Prostate gland (tissue), 2 donors: Measurements from ENCODE around the gene BPTF.

Experiments used
- POLR2A ChIP-seq: fragments of 450-650 bp; IDR thresholded peaks from one replicate; pipeline ENCODE4 v1.6.1; 2016; ENCODE audit warnings: antibody characterized with exemption, mild to moderate bottlenecking
- TF ChIP-seq, protein P1 (sequence below), 4 experiments: fragments of 200-600 bp in 2 of 4; fragments of 450-650 bp in 2 of 4; sonication (generic) in 2 of 4; IDR thresholded peaks; 1 replicate in 3 of 4; 2 replicates in 1 of 4; pipeline ENCODE4 v1.5.1; 2016 to 2019; ENCODE audit warnings: antibody characterized with exemption in 4 of 4, mild to moderate bottlenecking in 2 of 4, moderate library complexity in 2 of 4

DNA sequence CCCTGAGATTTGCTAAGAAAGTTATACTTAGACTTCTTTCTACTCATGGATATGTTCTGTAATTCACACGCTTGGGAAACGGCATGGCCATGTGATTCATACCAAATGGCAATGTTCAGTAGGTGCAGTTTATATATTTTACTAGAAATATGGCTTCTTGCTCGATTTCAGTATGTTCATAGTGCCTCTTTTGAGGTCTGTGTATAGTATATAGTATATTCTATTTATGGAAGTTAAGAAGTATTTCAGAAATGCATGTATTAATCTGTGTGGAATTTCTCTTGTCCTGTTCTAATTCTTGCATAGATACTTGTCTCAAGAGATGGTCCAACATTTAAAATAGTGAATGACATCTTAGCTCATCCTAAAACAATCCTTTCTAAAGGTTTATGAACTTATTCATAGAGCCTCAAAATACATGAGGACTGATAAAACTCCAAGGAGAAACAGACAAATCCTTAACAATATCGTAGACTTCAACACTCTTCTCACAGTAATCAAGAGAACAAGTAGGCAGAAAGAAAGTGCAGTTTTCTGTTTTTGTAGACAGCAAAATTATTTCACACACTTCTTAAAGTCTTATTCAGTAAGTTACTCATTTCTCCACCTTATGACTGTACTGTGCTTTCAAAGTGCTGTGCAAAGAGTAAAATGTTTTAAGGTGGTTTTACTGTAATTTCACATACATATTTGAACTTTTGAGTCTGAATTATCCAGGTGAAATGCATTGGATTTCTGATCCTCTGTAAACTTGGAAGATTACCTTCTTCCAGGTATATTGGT is 11.1 kb downstream of the BPTF start:
- no peak for TF ChIP-seq POLR2A
- TF ChIP-seq, protein P1, sequence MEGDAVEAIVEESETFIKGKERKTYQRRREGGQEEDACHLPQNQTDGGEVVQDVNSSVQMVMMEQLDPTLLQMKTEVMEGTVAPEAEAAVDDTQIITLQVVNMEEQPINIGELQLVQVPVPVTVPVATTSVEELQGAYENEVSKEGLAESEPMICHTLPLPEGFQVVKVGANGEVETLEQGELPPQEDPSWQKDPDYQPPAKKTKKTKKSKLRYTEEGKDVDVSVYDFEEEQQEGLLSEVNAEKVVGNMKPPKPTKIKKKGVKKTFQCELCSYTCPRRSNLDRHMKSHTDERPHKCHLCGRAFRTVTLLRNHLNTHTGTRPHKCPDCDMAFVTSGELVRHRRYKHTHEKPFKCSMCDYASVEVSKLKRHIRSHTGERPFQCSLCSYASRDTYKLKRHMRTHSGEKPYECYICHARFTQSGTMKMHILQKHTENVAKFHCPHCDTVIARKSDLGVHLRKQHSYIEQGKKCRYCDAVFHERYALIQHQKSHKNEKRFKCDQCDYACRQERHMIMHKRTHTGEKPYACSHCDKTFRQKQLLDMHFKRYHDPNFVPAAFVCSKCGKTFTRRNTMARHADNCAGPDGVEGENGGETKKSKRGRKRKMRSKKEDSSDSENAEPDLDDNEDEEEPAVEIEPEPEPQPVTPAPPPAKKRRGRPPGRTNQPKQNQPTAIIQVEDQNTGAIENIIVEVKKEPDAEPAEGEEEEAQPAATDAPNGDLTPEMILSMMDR (IDR thresholded peaks at IDR 0.05) = no peak
